GM19035 (cell line): ENCODE measurements around the gene NBEAL2.
A peak's percentile ranks its signal among the peaks of the same experiment; 100 is the strongest.

ENCODE experiments used
- ATAC-seq: cut with Tn5 transposase; IDR thresholded peaks from one replicate; pipeline ENCODE4 v1.9.1; 2021; ENCODE audit not compliant: unreplicated experiment

NBEAL2 gene

DNA sequence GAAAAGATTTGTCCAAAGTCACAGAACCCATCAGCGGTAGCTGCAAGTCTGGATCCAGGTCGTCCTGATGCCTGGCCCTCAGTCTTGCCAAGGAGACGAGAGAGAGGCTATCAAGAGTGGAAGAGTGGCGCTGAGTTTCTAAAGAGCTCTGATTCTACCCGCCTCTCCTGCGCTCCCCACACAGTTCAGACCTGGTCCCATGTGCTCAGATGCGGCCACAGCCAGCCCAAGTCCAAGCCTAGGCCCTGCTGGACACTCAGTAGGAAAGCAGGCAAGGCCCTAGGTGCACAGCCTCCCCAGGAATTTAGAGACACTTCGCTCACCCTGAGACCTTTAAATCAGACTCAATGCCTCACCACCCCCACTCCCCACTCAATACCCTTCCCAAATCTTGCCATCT lies 35.3 kb upstream of the NBEAL2 start:
- no peak for ATAC-seq

- no peak for ATAC-seq
Observed at GRCh38 chr3:46946416-46946815, 33.0 kb upstream of the NBEAL2 start.

GRCh38 chr3:46946856-46947545 lies 32.5 kb upstream of the NBEAL2 start:
- no peak for ATAC-seq

DNA sequence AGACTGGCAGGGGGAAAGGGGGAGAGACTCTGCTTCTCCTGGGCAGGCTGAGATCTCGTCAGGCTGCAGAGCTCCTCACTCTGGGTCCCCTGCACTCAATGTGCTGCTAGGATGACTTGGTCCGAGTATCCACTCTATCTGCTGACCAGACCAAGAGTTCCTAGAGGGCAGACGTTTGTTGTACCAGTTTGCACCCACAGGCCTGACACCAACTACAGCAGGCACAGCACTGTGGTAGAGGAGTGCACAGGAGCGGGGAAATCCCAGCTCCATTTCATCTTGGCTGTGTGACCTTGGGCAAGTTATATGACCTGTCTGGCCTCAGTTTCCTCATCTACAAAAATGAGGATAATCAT lies 31.9 kb upstream of the NBEAL2 start:
- no peak for ATAC-seq

DNA sequence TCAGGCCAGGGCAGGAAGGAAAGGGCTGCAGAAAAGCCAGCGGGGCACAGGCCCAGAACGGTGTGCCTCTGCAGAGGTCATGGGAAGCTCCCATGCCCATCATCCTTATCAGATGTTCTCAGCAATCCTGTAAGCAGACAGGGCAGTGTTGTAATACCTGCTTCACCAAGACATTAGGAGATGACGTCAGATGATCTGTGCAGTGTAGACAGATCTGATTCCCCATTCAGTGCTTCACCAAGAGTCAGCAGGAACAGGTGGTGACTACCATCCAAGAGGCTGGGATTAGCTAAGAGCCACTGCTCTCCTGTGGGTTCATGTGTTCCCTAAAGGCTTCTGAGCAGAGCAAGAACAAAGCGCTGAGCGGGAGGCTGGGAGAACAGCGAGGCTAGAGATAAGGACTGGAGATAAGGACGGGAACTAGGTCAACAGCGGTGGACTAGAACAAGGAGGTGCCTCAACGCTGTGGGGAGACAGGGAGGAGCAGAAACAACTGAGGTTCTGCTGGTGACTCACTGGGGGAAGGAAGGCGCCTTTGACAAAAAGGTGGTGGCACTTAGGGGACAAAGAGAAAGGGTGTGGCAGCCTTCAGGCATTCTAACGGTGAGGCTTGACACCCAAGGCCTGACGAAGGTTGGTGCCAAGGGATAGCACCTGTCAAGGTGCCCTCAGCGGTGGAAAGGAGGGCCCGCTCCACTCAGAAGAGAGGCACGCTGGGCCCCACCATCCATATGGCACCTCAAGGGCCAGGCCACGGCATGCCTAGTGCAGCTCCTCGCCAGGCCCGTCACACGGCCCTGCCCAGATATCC lies 31.3 kb upstream of the NBEAL2 start:
- ATAC-seq: no peak

DNA sequence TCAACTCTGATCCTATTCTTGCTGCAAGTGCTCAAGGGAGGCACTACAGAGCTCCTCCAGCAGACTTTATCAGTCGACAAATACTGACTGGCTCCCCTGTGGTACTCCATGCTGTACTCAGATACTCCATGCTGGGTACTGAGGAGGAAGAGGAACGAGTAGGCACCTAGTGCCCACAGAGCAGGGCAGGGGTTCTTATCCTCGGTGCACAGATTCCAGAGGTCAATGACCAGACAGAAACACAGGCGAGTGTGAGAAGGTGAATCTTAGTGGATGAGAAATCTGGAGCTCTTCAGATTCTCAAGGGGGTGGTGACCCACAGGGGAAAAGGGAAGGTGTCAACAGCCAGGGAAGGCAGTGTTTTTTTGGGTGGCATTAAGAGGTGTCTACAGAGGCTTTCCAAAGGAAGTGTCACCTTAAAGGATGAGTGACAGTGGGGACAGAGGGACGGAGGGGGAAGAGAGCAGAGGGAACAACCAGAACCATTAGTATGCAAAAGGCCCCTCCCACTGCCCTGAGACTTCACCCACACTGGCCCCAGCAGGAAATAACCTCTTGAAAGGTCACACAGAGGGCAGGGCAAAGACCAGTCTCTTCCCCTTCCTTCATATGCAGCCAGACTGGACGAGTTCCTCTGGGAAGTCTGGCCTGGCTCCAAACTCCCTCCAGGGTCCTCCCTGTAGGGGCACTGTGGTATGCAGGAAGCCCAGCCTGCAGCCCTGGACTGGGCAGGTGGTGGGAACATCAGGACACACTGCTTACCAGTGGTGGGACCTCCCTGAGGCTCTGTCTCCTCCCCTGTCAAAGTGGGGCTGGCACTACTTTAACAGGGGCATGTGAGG lies 30.4 kb upstream of the NBEAL2 start:
- ATAC-seq: peak; percentile 58

- ATAC-seq: no peak
Observed at GRCh38 chr3:46950177-46950576, 29.3 kb upstream of the NBEAL2 start.

GRCh38 chr3:46950650-46951241 lies 28.7 kb upstream of the NBEAL2 start:
- ATAC-seq: no peak

DNA sequence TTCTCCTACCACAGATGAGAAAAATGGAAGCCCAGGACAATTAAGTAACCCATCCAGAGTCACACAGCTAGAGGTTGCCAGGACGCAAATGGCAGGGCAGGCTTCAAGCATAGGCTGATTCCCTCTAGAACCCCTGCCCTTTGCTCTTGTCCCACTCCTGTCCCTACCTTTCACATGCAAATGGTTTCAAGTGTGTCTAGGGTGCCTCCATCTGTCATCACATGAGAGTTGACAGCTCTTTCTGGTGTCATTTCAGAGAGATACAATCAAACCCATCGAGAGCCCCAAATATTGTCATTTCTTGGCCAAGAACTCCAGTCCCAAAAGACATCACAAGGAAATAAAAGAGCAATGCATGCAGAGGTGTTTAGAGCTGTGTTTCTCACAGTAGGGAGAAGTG lies 26.7 kb upstream of the NBEAL2 start:
- ATAC-seq: no peak

GRCh38 chr3:46953234-46954010 lies 26.0 kb upstream of the NBEAL2 start:
- ATAC-seq: no peak

DNA sequence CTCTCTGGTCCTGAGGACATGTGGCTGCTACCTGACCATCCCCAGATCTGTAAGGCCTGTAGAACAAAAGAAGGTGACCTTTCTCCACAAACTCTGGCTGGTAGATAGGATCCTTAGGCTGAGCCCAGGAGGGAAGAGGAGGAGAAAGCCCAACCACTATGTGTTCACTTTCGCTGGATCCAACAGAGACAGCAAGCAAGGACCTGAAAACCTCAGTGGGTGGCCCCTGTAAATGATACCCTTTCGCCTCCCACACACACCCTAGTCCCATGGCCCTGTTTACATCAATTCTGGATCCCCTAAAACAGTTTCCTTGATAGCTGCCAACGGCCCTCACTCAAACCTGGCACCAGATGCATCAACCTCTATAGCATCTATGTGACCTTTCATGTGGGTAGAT lies 25.3 kb upstream of the NBEAL2 start:
- no peak for ATAC-seq

DNA sequence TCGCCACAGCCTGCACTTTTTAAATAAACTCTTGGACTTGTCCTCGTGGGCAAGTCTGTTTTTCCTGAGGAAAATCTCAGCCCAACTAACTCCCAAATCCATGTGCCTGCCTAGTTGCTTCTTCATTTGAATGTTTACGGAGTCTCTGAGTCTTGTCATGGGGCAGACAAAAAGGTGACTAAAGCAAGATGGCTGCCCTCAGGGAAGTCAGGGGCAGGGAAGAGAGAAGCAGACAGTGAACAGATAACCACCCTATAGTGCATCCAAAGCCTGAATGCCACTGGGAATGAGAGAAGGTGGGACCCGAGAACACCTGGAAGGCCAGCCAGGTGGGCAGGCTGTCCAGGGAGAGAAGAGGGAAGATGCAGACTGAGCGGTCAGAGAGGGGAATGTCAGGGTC lies 24.3 kb upstream of the NBEAL2 start:
- no peak for ATAC-seq

GRCh38 chr3:46955801-46956259 lies 23.6 kb upstream of the NBEAL2 start:
- no peak for ATAC-seq

- no peak for ATAC-seq
Observed at GRCh38 chr3:46957092-46957820, 22.2 kb upstream of the NBEAL2 start.

DNA sequence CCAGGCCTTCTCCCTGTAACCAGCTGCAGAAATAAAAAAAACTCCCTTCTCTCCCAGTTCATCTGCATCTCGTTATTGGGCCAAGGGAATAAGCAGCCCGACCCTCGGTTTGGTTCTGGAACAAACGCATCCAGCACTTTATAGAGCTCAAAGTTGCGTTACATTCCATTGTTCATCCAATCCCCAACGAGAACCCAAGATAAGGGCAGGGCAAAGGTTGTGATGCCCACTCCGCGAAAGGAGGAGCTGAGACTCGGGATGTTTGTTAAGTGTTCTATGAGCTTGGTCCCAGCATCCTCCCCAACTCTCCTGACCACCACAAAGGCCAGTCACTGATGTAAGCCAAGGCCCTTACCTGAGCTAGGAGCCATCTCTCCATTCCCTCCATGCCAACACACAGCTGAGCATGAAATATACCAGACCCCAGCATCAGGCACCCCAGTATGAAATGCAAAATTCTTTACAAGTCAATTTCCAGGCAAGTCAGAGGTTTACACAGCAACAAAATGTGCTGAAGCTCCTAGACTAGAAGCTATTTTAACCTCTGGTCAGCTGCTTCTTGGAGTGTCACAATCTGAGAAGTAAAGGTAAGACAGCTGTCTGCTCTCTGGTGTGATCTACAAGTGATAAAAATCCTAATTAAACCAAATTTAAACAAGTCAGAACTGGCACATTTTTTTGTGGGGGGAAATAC lies 20.9 kb upstream of the NBEAL2 start:
- no peak for ATAC-seq

DNA sequence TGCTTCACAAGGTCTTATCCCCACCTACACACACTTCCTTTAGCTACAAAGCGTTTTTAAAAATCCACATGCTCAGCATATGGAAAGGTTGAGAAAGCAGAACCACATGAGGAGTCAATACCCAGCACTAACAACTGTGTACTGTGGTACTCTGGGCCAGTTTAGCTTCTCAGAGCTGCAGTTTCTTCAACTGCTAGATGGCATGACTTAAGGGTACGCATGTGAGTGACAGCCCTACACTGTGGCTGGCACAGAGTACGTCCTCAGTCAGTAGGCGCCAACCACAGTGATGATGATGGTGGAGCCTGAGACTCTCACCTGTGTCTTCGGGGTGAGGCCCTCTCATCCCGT lies 20.3 kb upstream of the NBEAL2 start:
- ATAC-seq: no peak

- no peak for ATAC-seq
Observed at GRCh38 chr3:46960081-46960701, 19.3 kb upstream of the NBEAL2 start.

DNA sequence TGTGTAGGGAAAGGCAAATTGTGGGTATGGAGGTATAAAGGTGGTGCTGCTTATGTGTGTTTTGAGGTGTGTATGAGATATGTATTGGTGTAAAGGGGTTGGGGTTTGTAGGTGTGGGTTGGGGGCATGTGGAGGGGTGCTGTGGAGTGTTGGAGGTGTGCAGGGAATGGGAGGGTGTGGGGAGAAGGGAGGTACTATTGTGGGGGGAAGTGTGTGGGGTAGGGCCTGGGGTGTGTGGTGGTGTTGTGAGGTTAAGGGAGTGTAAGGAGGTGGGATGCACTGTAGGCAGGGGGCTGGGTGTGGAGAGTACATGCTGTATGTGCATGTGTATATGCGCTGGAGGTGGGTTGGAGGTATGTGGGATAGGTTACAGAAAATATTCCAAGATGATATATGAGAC lies 18.6 kb upstream of the NBEAL2 start:
- no peak for ATAC-seq

DNA sequence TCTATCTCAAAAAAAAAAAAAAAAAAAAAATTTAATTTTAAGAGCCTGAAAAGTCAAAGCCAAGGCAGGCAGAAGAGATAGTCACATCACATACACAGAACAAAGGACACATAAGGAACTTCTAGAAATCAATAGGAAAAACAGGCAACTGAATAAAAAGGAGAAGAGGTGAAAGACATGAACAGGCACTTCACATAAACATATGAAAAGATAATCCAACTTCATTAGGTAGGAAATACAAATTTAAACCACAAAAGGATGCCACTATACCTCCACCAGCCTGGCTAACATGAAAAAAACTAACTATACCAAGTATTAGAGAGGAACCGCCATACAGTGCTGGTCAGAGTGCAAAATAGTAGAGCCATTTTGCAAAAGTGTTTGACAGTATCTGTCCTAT lies 17.0 kb upstream of the NBEAL2 start:
- ATAC-seq: no peak
